Measurements from ENCODE around the gene UBE2QL1.

DNA sequence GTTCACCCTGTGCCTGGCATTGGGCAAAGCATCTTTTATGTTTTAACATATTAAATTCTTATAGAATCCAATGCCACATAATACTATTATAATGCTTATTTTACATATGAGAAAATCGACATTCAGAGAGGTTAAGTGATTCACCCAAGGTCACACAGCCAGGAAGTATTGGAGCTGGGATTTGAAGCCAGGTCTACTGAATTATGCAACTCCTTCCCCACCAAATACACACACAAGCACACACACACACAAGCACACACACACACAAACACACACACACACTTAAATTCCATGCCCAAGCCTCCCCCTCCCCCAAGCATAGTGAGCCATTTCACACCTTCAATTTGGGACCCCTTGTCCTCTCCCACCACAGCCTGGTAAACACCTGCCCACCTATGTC, 37.4 kb downstream of the UBE2QL1 start:
- TF ChIP-seq, protein P1, sequence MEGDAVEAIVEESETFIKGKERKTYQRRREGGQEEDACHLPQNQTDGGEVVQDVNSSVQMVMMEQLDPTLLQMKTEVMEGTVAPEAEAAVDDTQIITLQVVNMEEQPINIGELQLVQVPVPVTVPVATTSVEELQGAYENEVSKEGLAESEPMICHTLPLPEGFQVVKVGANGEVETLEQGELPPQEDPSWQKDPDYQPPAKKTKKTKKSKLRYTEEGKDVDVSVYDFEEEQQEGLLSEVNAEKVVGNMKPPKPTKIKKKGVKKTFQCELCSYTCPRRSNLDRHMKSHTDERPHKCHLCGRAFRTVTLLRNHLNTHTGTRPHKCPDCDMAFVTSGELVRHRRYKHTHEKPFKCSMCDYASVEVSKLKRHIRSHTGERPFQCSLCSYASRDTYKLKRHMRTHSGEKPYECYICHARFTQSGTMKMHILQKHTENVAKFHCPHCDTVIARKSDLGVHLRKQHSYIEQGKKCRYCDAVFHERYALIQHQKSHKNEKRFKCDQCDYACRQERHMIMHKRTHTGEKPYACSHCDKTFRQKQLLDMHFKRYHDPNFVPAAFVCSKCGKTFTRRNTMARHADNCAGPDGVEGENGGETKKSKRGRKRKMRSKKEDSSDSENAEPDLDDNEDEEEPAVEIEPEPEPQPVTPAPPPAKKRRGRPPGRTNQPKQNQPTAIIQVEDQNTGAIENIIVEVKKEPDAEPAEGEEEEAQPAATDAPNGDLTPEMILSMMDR (IDR thresholded peaks at IDR 0.05) = no peak
- TF ChIP-seq POLR2A (IDR thresholded peaks at IDR 0.05) = no peak

Data from gastroesophageal sphincter (tissue), 3 donors.